Pancreas (tissue), 10 donors: ENCODE results near the gene SGK2. TPM values are rescaled to one million over a fixed set of nuclear protein-coding genes. Genes with fewer than 3 reads are reported as not detected.

Experiments
- ATAC-seq, 4 donors: fragments of 200-7000 bp; cut with Tn5 transposase; one replicate each; pipeline versions ENCODE4 v1.8.0 to v1.9.1; 2020; ENCODE audit warnings: mild to moderate bottlenecking in 4 of 4, moderate library complexity in 4 of 4
- DNase-seq, 6 donors: peaks; one replicate each; pipeline ENCODE4 v3.0.0-alpha.2; 2020
- FAIRE-seq: peaks from 2 replicates; lab custom pipeline; 2012; peaks lifted over from hg19 to GRCh38; lab: Jason Lieb, UNC
- H3K27ac ChIP-seq, 4 donors: fragments of 200-600 bp; sonication (generic); 1 replicate in 3 of 4; 2 replicates in 1 of 4; pipeline versions ENCODE4 v1.5.0 to v1.8.0; 2020
- H3K27me3 ChIP-seq, 4 donors: fragments of 200-600 bp; one replicate each; pipeline ENCODE4 v1.8.0; 2021
- H3K36me3 ChIP-seq, 3 donors: fragments of 200-600 bp; sonication (generic) in 1 of 3; one replicate each; pipeline versions ENCODE4 v1.5.0 to v1.8.0; 2020 to 2021
- H3K4me1 ChIP-seq, 3 donors: fragments of 200-600 bp; one replicate each; pipeline ENCODE4 v1.8.0; 2021
- H3K4me3 ChIP-seq, 4 donors: fragments of 200-600 bp; sonication (generic) in 2 of 4; one replicate each; pipeline versions ENCODE4 v1.5.0 to v1.8.0; 2020 to 2021
- H3K9me3 ChIP-seq, 4 donors: fragments of 200-600 bp; one replicate each; pipeline ENCODE4 v1.8.0; 2021
- CTCF ChIP-seq, 4 donors: fragments of 200-600 bp; sonication (generic) in 3 of 4; IDR thresholded peaks; one replicate each; pipeline versions ENCODE4 v1.5.0 to v1.8.0; 2021; ENCODE audit warnings: antibody characterized with exemption in 4 of 4
- WGBS, 2 donors: extraction: QIAGEN DNeasy Blood & Tissue Kit; methylation state at CpG; one replicate each; pipeline ENCODE4 v1.1.7; 2013; 5-methylcytosine and 5-hydroxymethylcytosine counted together
- intact Hi-C, 3 donors: fragments of 100-400 bp; cut with DNase I; formaldehyde crosslinking; loops; one replicate each; pipeline versions ENCODE4 v1.11.1 to v1.14.2; 2022
- polyA plus RNA-seq, 2 donors: library from polyadenylated mRNA; stranded (reverse); fragments of 200-250 nt; gene quantifications; one replicate each; pipeline ENCODE4 v1.2.3, GENCODE V29; 2013
- total RNA-seq, 6 donors: library from RNA; stranded (reverse); fragmentation: NEBNext Ultra II Directional in 4 of 6; extraction: Animal tissue kit (Norgen Biotek cat#: 25700) in 4 of 6; gene quantifications; one replicate each; pipeline versions ENCODE4 v1.2.1 to v1.2.4, GENCODE V29; 2021 to 2023
- donor health status: healthy with polysubstance abuse.
- donor health status: DM: no; HTN: no; CAD: no; lungs with moderate emphysema.
- donor health status: DM: no; HTN: no; CAD: no.
- donor health status: control.
- donor health status: control.
- donor health status: Bipolar disorder and iron deficiency.
- donor health status: DM: yes; HTN: yes; CAD: no.
- donor health status: DM: no; HTN: no; CAD: no.
- donor health status: DM: no; HTN: no; CAD: no.
- donor health status: DM: yes; HTN: yes; CAD: no.

Gene SGK2
- total and polyA plus RNA-seq, 8 donors, result 10.8 to 21.6 (median 14.7) TPM

DNA sequence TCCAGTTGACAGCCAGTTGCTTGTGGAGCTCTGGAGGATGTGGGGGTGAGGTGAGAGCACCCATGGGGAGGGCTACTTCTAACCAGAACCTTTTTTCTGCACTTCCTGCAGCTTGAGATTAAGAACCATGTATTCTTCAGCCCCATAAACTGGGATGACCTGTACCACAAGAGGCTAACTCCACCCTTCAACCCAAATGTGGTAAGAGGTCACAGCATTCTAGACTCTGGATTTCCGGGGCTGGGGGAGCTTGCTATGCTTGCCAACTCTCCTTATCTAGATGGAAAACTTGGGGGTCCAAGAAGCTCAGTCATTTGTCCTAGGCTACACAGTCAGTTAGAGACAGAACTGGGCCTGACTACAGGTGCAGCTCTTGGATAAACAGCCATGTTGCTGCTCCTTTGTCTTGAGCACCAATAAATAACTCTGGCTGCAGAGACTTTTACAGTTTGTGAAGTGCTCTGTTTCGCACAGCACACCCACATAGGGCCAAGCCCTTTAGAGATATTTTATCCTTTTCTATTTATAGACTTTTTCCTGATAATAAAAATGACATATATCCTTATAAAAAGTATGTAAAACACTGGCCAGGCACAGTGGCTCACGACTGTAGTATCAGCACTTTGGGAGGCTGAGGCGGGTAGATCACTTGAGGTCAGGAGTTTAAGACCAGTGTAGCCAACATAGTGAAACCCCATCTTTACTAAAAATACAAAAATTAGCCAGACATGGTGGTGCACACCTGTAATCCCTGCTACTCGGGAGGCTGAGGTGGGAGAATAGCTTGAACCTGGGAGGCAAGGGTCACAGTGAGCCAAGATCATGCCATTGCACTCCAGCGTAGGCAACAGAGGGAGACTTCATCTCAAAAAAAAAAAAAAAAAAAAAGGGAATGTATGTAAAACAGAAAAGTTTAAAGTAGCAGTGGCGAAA is 21.3 kb downstream of the SGK2 start:
- WGBS, 2 donors, result 71 to 74% methylated on average over 7 of the region's 7 CpGs
- intact Hi-C loops, result no loop called here
- H3K27me3 ChIP-seq, result no peaks in the 10 kb centered on the region
- H3K9me3 ChIP-seq, result no peaks in the 10 kb centered on the region
- no peak for TF ChIP-seq CTCF (IDR thresholded peaks at IDR 0.05)
- H3K4me3 ChIP-seq, result no peak overlapping the region
- no peak for FAIRE-seq
- H3K27ac ChIP-seq, result no peak overlapping the region
- H3K36me3 ChIP-seq, result peaks cover 0 to 22% (median 5%) of the 10 kb centered on the region in 3 donors
- H3K4me1 ChIP-seq, result peaks cover 0 to 7% (median 3%) of the 10 kb centered on the region in 3 donors
- DNase-seq, result peak in 1 of 6 donors; percentile 3
- ATAC-seq, result no peak

- ATAC-seq (no peak), DNase-seq (no peak), FAIRE-seq (no peak)
- Histone ChIP-seq H3K36me3 (peaks cover 0 to 4% (median 0%) of the 10 kb centered on the region in 3 donors), H3K27ac (peak overlapping the region in 2 of 4 donors; percentile 37 to 57), H3K4me1 (peaks cover 3 to 14% (median 3%) of the 10 kb centered on the region in 3 donors), H3K27me3 (no peaks in the 10 kb centered on the region), H3K9me3 (no peaks in the 10 kb centered on the region), H3K4me3 (no peak overlapping the region)
- 82 to 83% methylated on average over 7 of the region's 7 CpGs for WGBS, 2 donors
- intact Hi-C loops, result no loop called here
- no peak for TF ChIP-seq CTCF (IDR thresholded peaks at IDR 0.05)
These were observed 24.5 kb downstream of the SGK2 start for GRCh38 chr20:43583133-43583864.

- peaks cover 3 to 14% (median 4%) of the 10 kb centered on the region in 3 donors for H3K4me1 ChIP-seq
- no peaks in the 10 kb centered on the region for H3K27me3 ChIP-seq
- no peak overlapping the region for H3K4me3 ChIP-seq
- H3K27ac ChIP-seq, result peak overlapping the region in 2 of 4 donors; percentile 37 to 57
- H3K9me3 ChIP-seq, result no peaks in the 10 kb centered on the region
- no peak for FAIRE-seq
- H3K36me3 ChIP-seq, result peaks cover 0 to 4% (median 0%) of the 10 kb centered on the region in 3 donors
- intact Hi-C loops, result no loop called here
- no peak for TF ChIP-seq CTCF (IDR thresholded peaks at IDR 0.05)
- peak; percentile 79 to 96 (median 88) for DNase-seq
- 18% methylated on average over 2 of the region's 2 CpGs for WGBS, 2 donors
- ATAC-seq, result peak; percentile 85 to 88 (median 88)
These were observed 25.2 kb downstream of the SGK2 start for GRCh38 chr20:43583982-43584432.

- no peaks in the 10 kb centered on the region for H3K27me3 ChIP-seq
- intact Hi-C loops, result no loop called here
- H3K27ac ChIP-seq, result peak overlapping the region in 1 of 4 donors; percentile 37
- H3K4me1 ChIP-seq, result peaks cover 3 to 14% (median 10%) of the 10 kb centered on the region in 3 donors
- H3K4me3 ChIP-seq, result no peak overlapping the region
- H3K9me3 ChIP-seq, result no peaks in the 10 kb centered on the region
- no peak for DNase-seq
- FAIRE-seq, result no peak
- whole genome bisulfite sequencing, 2 donors, result 62 to 69% methylated on average over 7 of the region's 7 CpGs
- no peak for TF ChIP-seq CTCF (IDR thresholded peaks at IDR 0.05)
- peaks cover 0 to 4% (median 0%) of the 10 kb centered on the region in 3 donors for H3K36me3 ChIP-seq
- no peak for ATAC-seq
These were observed 25.8 kb downstream of the SGK2 start for GRCh38 chr20:43584448-43585136.
